ENCODE results near the gene OSBP2.
A peak's percentile ranks its signal among the peaks of the same experiment; 100 is the strongest.

Gene OSBP2

GRCh38 chr22:30932661-30933060 is 238.0 kb downstream of the OSBP2 start:
- DNase-seq (ENCODE audit: low read depth in 3 of 3), result no peak

GRCh38 chr22:30933457-30933856 is 238.8 kb downstream of the OSBP2 start:
- no peak for DNase-seq (ENCODE audit: low read depth in 3 of 3)

- no peak for DNase-seq (ENCODE audit: low read depth in 3 of 3)
Observed at GRCh38 chr22:30934053-30934452, 239.4 kb downstream of the OSBP2 start.

- peak in 2 of 3 experiments; percentile 21 to 28 for DNase-seq (ENCODE audit: low read depth in 3 of 3)
Observed at GRCh38 chr22:30940685-30941362, 246.2 kb downstream of the OSBP2 start.

DNA sequence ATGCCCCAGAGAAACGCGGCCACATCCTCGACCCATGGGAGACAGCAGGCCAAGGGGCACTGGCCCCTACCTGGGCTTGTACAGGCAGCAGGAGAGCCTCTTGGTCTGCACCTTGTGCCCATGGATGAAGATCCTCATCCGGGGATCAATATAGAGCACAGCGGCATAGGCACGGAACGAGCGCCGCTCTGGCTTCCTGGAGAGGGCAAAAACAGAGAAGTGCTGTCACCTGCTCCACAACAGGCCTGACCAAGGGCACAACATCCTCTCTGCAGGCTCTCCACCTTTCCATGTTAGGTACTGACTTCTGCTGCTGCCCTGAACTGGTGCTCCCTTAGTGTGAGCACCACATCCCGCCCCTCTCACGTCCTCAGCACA is 246.7 kb downstream of the OSBP2 start:
- no peak for DNase-seq (ENCODE audit: low read depth in 3 of 3)

DNA sequence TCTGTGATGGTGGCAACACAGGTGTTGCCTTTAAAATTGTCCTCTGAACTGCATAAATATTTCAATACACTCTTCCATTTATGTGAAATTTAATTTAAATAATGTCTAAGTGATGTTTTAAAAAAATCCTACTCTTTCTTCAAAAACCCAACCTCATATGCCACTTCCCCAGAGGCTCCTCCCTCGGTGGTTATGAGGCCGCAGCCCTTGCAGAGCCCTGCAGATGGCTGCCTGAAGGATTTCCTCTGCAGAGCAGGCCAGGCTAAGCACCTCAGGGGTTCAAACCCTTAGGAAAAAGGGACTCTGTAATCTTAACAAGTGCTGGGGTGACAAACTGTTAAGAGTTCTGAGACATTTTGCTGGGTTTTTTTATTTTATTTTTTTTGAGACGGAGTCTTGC is 248.7 kb downstream of the OSBP2 start:
- DNase-seq (ENCODE audit: low read depth in 3 of 3), result no peak

DNA sequence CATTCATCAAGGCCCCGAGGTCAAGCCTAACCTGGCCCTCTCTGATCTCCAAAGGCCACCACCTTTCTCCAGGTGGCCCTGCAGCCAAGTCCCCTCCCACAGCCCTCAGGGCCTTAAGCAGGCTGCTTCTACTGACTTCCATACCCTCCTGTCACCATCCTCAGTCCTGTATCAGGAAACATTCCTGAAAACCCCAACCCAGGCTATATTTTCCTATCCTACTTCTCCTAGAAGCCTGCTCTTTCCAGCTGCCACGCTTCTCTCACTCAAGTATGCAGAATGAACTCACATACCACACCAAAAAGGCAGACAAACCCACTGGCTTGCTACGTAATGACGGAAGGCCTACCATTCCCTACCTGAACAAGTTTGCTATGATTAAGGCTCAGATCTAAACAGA is 250.3 kb downstream of the OSBP2 start:
- no peak for DNase-seq (ENCODE audit: low read depth in 3 of 3)

- no peak for DNase-seq (ENCODE audit: low read depth in 3 of 3)
Observed at GRCh38 chr22:30945653-30946052, 251.0 kb downstream of the OSBP2 start.

- no peak for DNase-seq (ENCODE audit: low read depth in 3 of 3)
Observed at GRCh38 chr22:30946354-30946753, 251.7 kb downstream of the OSBP2 start.

DNA sequence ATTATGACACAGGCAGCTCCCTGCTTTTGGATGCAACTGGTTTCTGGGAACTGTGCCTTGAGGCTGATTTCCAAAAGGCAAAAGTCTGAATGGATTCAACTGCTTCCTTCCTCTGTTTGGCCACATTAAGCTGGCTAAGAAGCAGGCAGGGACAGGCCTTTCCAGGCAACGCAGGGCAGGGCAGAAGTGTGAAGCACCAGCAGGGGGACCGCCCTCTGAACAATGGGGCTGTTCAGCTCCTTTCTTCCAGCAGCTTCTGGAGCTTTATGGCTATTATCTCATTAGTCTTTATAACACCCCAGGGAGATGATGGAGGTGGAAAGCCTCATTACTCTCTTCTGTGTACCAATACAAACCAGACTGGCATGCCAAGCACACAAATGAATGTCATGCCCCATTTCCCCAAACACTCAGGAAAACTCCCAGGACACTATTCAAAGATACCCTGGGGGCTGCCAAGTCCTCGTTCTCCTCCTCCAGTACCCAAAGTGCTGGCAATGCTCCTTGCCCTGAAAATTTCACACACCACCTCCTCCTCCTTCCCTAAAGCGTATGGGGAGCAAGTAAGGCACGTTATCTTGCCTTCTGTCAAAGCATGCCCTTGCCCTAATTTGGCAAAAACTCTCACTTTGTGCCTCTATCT is 252.6 kb downstream of the OSBP2 start:
- no peak for DNase-seq (ENCODE audit: low read depth in 3 of 3)

GRCh38 chr22:30947816-30948454 is 253.3 kb downstream of the OSBP2 start:
- no peak for DNase-seq (ENCODE audit: low read depth in 3 of 3)

DNA sequence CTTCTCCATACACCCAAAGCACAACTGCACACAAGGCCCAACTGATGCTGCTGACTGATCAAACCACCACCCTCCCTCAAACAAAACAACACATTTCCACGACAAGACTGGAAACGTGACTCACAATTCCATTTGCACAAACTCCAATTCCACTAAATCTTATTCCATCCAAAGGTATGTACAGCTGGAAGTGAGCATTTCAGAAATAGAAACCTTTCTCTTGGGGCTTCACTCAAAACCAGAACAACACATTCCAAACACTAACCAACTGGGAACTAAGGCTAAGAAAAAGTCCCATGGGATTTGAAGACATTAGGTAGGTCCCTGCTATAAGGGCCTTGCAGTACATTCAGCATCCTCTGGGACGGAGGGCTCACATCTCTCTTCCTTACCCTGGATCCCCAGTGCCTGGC is 254.3 kb downstream of the OSBP2 start:
- no peak for DNase-seq (ENCODE audit: low read depth in 3 of 3)

- DNase-seq (ENCODE audit: low read depth in 3 of 3), result no peak
Observed at GRCh38 chr22:30949934-30950660, 255.4 kb downstream of the OSBP2 start.

- no peak for DNase-seq (ENCODE audit: low read depth in 3 of 3)
Observed at GRCh38 chr22:30953206-30953605, 258.5 kb downstream of the OSBP2 start.

DNA sequence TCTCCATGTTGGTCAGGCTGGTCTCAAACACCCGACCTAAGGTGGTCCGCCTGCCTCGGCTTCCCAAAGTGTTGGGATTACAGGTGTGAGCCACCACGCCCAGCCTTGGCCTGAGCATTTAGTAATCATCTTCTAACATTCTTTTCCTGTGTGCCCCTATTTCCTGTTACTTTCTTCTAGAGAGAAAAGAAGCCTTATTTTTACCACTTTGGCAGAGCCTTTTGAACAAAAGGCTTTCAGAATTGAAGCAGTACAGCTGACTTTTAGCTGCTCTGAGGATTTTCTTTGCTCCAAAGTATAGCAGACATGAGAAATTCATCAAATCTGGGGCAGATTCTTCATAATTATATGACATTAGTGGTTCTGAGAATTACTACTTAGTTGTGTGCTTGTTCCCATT is 260.5 kb downstream of the OSBP2 start:
- DNase-seq (ENCODE audit: low read depth in 3 of 3), result no peak
